PC-3 (cell line): Measurements from ENCODE around the gene MAPK12. TPM values are rescaled to one million over a fixed set of nuclear protein-coding genes. Genes with fewer than 3 reads are reported as not detected.
A peak's percentile ranks its signal among the peaks of the same experiment; 100 is the strongest.

Experiments used
- ATAC-seq: fragments of 200-7000 bp; cut with Tn5 transposase; 2 replicates; pipeline ENCODE4 v1.9.1; 2020; ENCODE audit warnings: mild to moderate bottlenecking, moderate library complexity
- BruUV-seq: library from RNA; stranded (reverse); fragments of 400-500 nt; replicated peaks from 2 replicates; lab custom pipeline; 2021; lab: Mats Ljungman, UMichigan
- CTCF ChIA-PET: fragments of 300-600 bp; sonication (Branson Sonifier 250); formaldehyde crosslinking; loops from one replicate; lab custom pipeline; 2022; ENCODE audit warnings: antibody characterized with exemption; lab: Charles Lee
- POLR2A ChIA-PET: fragments of 300-600 bp; sonication (Branson Sonifier 250); formaldehyde crosslinking; loops from one replicate; lab custom pipeline; 2022; ENCODE audit warnings: antibody characterized with exemption; ENCODE audit not compliant: unreplicated experiment; lab: Charles Lee
- DNase-seq: peaks from one replicate; pipeline ENCODE4 v3.0.0-alpha.2; 2015
- H2AFZ ChIP-seq: fragments of 300-600 bp; sonication (generic); 2 replicates; pipeline ENCODE4 v1.6.0; 2016; ENCODE audit warnings: antibody characterized with exemption, low read length
- H3F3A ChIP-seq: fragments of 300-600 bp; sonication (generic); one replicate; pipeline ENCODE4 v1.6.0; 2017; ENCODE audit warnings: antibody characterized with exemption, low read length, control low read depth, mild to moderate bottlenecking; ENCODE audit not compliant: unreplicated experiment
- H3K27ac ChIP-seq: fragments of 300-600 bp; sonication (generic); 2 replicates; pipeline ENCODE4 v1.5.1; 2016; ENCODE audit warnings: mild to moderate bottlenecking, low read length
- H3K27me3 ChIP-seq: fragments of 300-600 bp; sonication (generic); 2 replicates; pipeline ENCODE4 v1.6.1; 2016; ENCODE audit warnings: low read length, mixed read lengths
- H3K36me3 ChIP-seq: fragments of 300-600 bp; sonication (generic); 2 replicates; pipeline ENCODE4 v1.6.1; 2016; ENCODE audit warnings: low read depth, mixed run types, low read length, mixed read lengths
- H3K4me1 ChIP-seq: fragments of 300-600 bp; sonication (generic); 2 replicates; pipeline ENCODE4 v1.5.1; 2016; ENCODE audit warnings: low read length; ENCODE audit not compliant: insufficient read depth
- H3K4me2 ChIP-seq: fragments of 300-600 bp; sonication (generic); 2 replicates; pipeline ENCODE4 v1.6.0; 2016; ENCODE audit warnings: low read length
- H3K4me3 ChIP-seq: fragments of 300-600 bp; sonication (generic); 2 replicates; pipeline ENCODE4 v1.5.1; 2016; ENCODE audit warnings: mild to moderate bottlenecking, low read length, mixed read lengths
- H3K79me2 ChIP-seq: fragments of 300-600 bp; sonication (generic); 2 replicates; pipeline ENCODE4 v1.6.1; 2017; ENCODE audit warnings: low read length, mixed read lengths
- H3K9ac ChIP-seq: fragments of 300-600 bp; sonication (generic); 2 replicates; pipeline ENCODE4 v1.6.0; 2016; ENCODE audit warnings: mild to moderate bottlenecking, low read length
- H3K9me2 ChIP-seq: fragments of 300-600 bp; sonication (generic); replicated peaks from 2 replicates; pipeline ENCODE4 v1.6.1; 2016; ENCODE audit warnings: mixed run types, low read length, mixed read lengths
- H3K9me3 ChIP-seq: fragments of 300-600 bp; sonication (generic); 2 replicates; pipeline ENCODE4 v1.6.1; 2016; ENCODE audit warnings: low read length, mixed read lengths
- H4K20me1 ChIP-seq: fragments of 300-600 bp; sonication (generic); 2 replicates; pipeline ENCODE4 v1.6.1; 2016; ENCODE audit warnings: low read length, mixed read lengths
- CTCF ChIP-seq: fragments of 300-600 bp; sonication (generic); conservative IDR thresholded peaks from 2 replicates; pipeline ENCODE4 v1.5.1; 2017; ENCODE audit warnings: antibody characterized with exemption, low read depth, mild to moderate bottlenecking, low read length
- EZH2 ChIP-seq: fragments of 300-600 bp; sonication (generic); IDR thresholded peaks from one replicate; pipeline ENCODE4 v1.6.1; 2017; ENCODE audit warnings: antibody characterized with exemption, mild to moderate bottlenecking, low read length; ENCODE audit not compliant: unreplicated experiment
- EZH2phosphoT487 ChIP-seq: fragments of 300-600 bp; sonication (generic); IDR thresholded peaks from 2 replicates; pipeline ENCODE4 v1.6.1; 2018; ENCODE audit warnings: mild to moderate bottlenecking, antibody characterized with exemption, low read length, borderline replicate concordance
- intact Hi-C: fragments of 100-400 bp; cut with micrococcal nuclease; formaldehyde crosslinking; loops from 2 replicates; pipeline ENCODE4 v1.9.0; 2023
- total RNA-seq: library from RNA; depleted of rRNA; stranded (reverse); fragments of >200 nt; gene quantifications from 2 replicates; pipeline ENCODE4 v1.2.3, GENCODE V29; 2014

Gene MAPK12
- total RNA-seq, 1 experiment from 2014 or later = 22.4 TPM

GRCh38 chr22:50250555-50251476, 10.7 kb downstream of the MAPK12 start, which contains the start of gene HDAC10:
TSS of gene HDAC10 (minus strand) at chr22:50251265. CDS start at chr22:50251032, 233 bp downstream.
- CTCF ChIA-PET = interaction anchor here (0.7 kb wide), 2 partner anchors 54 to 257 kb away, joined by 3 to 8 read pairs; partner anchors contain the start of gene LMF2
- peak within 1 kb of the TSS; percentile 77 for H3K9ac ChIP-seq
- no peaks in the 10 kb centered on the region for H3F3A ChIP-seq
- H3K27ac ChIP-seq = no peak within 1 kb of the TSS
- H4K20me1 ChIP-seq = no peaks in the 10 kb centered on the region
- TF ChIP-seq EZH2 (no peak), EZH2phosphoT487 (no peak), CTCF (no peak)
- H3K9me3 ChIP-seq = no peaks in the 10 kb centered on the region
- H3K27me3 ChIP-seq = no peaks in the 10 kb centered on the region
- H3K36me3 ChIP-seq = no peaks in the 10 kb centered on the region
- peaks cover 11% of the 10 kb centered on the region; the same call in 1 of the 2 replicates for H3K4me1 ChIP-seq
- POLR2A ChIA-PET = no interaction called here
- H3K4me2 ChIP-seq = peak within 1 kb of the TSS; percentile 91
- TSS peak; percentile 17 for BruUV-seq
- peak; percentile 63 for DNase-seq
- intact Hi-C loops = loop anchor here (5.0 kb wide), 1 partner anchor 91 kb away; the partner anchor contains the start of gene PPP6R2
- H3K9me2 ChIP-seq = no peaks in the 10 kb centered on the region
- peak within 1 kb of the TSS; percentile 70 for H2AFZ ChIP-seq
- peak within 1 kb of the TSS; percentile 84 for H3K4me3 ChIP-seq
- peak; percentile 51 for ATAC-seq
- H3K79me2 ChIP-seq = peaks cover 10% of the 10 kb centered on the region

- no peak overlapping the region for H3K27ac ChIP-seq
- no peaks in the 10 kb centered on the region for H3K9me2 ChIP-seq
- H3F3A ChIP-seq = no peaks in the 10 kb centered on the region
- peak overlapping the region; percentile 84 for H3K4me3 ChIP-seq
- no TSS peak for BruUV-seq
- H3K36me3 ChIP-seq = no peaks in the 10 kb centered on the region
- no peaks in the 10 kb centered on the region for H3K27me3 ChIP-seq
- no peak for ATAC-seq
- H3K4me1 ChIP-seq = peaks cover 16% of the 10 kb centered on the region; the same call in 1 of the 2 replicates
- intact Hi-C loops = loop anchor here (5.0 kb wide), 1 partner anchor 92 kb away; the partner anchor contains the start of gene PPP6R2
- no peaks in the 10 kb centered on the region for H4K20me1 ChIP-seq
- H3K4me2 ChIP-seq = peak overlapping the region; percentile 91
- H2AFZ ChIP-seq = no peak overlapping the region
- ChIA-PET CTCF (no interaction called here), POLR2A (no interaction called here)
- peak overlapping the region; percentile 77 for H3K9ac ChIP-seq
- TF ChIP-seq CTCF (no peak), EZH2phosphoT487 (no peak), EZH2 (no peak)
- peaks cover 15% of the 10 kb centered on the region for H3K79me2 ChIP-seq
- no peak for DNase-seq
- no peaks in the 10 kb centered on the region for H3K9me3 ChIP-seq
These were observed 11.3 kb downstream of the MAPK12 start for GRCh38 chr22:50250249-50250554.
